HG02870 (cell line): ENCODE data around the gene MAP7D3.
"Not testable (repeated sequence)": the region's sequence is repeated elsewhere in the genome, so short reads cannot be mapped to it uniquely, and the experiment has no call there.

Experiments used
- ATAC-seq: cut with Tn5 transposase; IDR thresholded peaks from one replicate; pipeline ENCODE4 v1.9.1; 2021; ENCODE audit warnings: mild to moderate bottlenecking, moderate library complexity; ENCODE audit not compliant: unreplicated experiment

Gene MAP7D3

GRCh38 chrX:136183917-136184316, 67.3 kb downstream of the MAP7D3 start:
- no peak for ATAC-seq

DNA sequence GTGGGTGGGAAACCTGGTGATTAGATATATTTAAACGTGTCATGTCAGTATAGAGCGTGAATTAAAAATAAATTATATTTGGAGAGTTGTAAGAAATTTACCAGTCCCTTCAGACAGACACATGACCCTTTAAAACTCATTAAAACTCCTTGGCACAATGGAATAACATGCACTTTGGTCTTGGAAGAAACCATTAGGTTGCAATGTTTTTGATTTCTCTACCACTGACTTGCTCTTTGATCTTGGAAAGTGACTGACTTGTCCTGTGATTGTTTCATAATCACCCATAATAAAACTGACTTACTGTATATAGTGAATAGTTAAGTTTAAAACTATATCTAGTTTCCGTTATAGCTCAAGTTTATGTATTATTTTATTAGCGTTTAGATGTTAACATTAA, 68.0 kb downstream of the MAP7D3 start:
- no peak for ATAC-seq

DNA sequence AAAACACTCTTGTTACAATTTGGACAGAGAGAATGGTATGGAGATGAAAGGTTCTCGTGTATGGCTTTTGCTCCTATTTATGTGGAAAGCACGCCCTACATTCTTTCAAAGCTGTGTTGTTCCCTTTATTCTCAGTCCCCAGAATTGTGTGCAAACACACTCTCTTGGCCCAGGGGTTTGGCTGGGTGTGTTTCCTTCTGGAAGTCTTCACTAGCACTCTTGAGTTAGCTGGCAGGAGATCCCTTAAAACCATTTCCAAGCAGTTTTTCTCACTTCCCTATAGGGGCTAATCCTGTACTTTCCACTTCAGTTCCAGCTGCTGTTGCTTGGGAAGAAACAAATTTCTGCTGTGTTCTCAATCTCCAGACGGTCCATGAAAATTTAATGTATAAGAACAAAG, 68.8 kb downstream of the MAP7D3 start:
- no peak for ATAC-seq

DNA sequence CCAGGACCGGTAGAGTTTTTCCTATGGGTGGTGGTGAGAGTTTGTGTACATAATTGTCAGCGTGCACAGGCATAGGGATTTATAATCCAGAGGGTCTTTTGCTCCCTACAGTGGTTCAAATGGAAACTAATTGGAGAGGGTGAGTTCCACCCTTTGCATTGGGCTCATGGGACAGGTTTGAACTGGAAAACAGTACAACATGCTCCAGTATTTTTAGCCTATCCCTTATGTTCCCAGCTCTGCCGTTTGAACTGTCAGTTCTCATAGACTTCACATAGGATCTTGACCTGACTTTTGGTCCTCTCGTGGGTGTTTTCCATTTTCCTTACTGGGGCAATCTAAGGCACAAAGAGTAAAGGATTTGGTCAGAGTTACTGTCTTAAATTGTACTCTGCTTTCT, 72.1 kb downstream of the MAP7D3 start:
- no peak for ATAC-seq

DNA sequence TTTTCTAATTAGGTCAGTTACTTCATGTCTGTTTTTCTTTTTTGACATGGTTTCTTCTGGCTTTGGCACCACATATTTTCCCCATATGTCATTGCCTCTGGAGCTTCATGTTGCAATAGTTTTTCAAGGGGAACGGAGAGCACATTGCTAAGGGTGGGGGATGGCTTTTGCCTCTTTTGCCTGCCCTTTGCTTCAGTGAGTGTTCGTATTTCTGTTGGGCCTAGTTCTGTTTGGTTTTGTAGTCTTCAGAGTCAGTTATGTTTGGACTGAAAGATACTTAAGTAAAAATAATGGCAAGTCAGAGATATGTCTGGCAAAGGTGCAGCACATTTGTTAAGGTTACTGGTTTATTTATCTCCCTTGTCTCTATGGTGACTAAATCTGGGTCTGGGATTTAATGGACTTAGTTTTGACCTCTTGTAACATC, 74.8 kb downstream of the MAP7D3 start:
- no peak for ATAC-seq

- ATAC-seq, result no peak
Measured at GRCh38 chrX:136171420-136171819, 79.8 kb downstream of the MAP7D3 start.

DNA sequence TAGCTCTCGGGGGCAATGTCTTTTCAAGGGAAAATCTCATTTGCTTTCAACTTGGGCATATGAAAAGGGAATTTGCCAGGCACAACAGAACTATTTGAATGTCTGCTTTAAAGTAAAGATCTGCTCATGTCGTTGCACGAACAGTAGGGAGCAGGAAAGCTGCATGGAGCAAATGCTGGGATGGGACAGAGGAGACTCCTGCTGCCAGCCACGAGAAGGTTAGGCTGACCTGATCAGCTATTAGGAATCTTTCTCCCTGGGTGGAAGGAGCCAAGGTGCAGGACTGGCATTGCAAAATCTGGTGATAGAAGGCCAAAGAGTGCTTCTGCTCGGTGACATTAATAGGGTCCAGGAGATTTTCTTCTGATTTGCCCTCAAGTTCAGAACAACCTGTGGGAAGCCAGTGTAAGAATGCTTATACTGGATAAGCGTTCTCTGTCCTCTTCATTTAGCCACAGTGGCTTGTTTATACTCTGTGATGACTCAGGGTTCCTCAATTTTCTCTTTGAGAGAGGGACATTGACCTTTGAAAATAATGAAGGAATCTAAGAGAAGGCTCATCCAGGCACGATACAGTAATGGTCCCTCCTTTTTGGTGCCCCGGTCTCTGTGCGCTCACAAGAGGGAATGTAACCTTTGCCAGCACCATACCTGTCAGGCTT, 80.9 kb downstream of the MAP7D3 start:
- no peak for ATAC-seq

GRCh38 chrX:136168929-136169735, 82.1 kb downstream of the MAP7D3 start:
- ATAC-seq, result no peak

DNA sequence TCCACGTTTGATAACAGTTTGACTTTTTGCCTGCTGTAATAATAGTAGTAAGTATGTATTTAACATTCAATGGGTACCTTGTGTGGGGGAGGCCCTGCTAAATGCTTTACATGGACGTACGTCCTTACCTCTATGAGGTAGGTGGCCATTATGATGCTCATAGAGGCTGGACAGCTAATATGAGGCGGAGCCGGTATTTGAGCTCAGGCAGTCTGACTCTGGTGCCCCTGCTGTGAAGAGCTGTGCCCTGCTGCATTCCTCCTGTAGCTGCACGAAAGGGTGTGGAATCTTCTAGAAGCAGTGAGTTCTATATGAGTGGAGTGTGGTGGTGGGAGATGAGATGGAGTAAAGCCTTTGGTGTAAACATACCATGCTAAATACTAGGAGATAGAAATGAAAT, 83.2 kb downstream of the MAP7D3 start:
- ATAC-seq, result not testable (repeated sequence)

DNA sequence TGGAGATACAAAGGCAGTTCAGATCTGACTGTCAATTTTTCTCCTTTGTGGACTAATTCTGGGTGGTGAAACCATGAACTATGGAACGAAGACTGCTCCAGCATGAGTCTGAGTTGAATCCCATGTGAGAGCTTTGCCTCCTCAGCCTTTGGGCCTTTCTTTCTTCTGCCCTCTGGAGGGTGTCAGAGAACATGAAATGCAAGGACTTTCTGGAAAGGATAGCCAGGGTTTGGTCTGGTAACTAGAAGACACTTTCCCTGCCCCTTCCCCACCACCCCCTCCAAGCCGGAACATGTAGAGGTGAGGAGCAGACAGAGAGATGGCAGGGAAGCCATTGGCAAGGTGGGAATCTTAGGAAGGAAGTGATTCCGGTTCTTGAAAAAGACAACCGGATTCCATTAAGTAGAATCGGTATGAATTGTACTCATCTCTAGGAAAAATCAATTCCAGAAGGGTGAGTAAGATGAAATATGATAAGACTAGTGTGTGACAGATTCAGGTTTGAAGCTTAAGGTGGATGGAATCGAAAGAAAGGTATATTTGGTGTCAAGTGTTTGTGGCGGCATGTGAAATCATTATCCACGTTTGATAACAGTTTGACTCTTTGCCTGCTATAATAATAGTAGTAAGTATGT, 84.9 kb downstream of the MAP7D3 start:
- no peak for ATAC-seq

DNA sequence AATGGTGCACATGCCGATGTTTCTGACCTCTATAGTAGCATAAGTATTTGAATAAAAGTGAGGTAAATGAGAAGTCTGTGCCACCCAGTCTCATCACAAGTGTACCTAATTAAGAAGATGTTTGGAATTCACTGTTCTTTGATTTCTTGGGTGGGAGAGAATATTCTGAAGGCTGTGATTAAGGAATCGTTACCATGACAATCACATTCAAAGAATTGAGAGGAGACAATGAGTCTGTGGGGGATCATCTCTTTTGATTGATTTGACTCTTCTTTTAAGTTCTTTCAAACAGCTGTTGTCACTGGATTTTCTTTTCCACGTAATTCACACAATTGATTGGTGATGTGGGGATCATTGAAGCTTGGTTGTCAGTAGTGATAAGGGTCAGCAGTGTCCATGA, 85.8 kb downstream of the MAP7D3 start:
- ATAC-seq, result no peak

- ATAC-seq, result no peak
Measured at GRCh38 chrX:136163689-136164088, 87.5 kb downstream of the MAP7D3 start.
